ENCODE results near the gene CES4A. TPM values are rescaled to one million over a fixed set of nuclear protein-coding genes. Genes with fewer than 3 reads are reported as not detected.
"Not testable (repeated sequence)": the region's sequence is repeated elsewhere in the genome, so short reads cannot be mapped to it uniquely, and the experiment has no call there.

Gene CES4A
- 10 to 100 TPM; 10.0 to 13.7 TPM for total RNA-seq
- polyA plus RNA-seq: 1 to 10 TPM in 2 of 3 donors, under 1 TPM in 1; 0.83 to 2.4 (median 1.5) TPM
- 5.4 to 12.1 (median 8.0) reads per million in 6 experiments for total RNA-seq

DNA sequence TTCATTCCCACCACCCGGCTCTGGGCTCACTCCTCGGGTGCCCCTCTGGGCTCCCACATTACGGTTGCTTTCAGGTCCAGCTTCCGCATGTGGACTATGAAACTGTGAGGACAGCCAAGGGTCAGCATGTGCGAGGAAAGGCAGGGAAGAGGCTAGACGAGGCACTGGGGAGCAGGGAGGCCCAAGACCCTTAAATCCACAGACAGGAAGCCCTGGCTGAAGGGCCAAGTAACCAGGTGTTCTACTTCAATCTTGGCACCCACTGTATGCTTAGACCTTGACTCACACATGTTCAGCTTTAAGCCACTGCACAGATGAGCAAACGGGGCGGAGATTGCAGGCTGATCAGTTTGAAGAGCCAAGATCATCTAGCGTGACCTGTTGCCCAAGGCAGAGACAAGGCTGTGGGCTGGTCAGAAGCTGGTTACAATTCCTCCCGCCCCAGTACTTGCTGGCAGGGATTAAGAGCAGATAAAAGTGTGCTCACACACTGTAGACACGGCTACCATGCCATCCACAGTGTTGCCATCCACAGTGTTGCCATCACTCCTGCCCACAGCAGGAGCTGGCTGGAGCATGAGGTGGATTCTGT is at the start of gene CES4A:
TSS of gene CES4A (plus strand) at position 393 of the 592 bp plus-strand sequence. CDS start at position 577, 184 bp downstream.
- no peak for ATAC-seq
- no peak for DNase-seq
- no peaks in the 10 kb centered on the region for H3K9me3 Mint-ChIP-seq
- peak within 1 kb of the TSS in 2 of 10 donors; percentile 7 to 65 for H3K27ac Mint-ChIP-seq
- H3K4me3 Mint-ChIP-seq: no peak within 1 kb of the TSS
- POLR2A ChIA-PET: no interaction called here
- H3K36me3 Mint-ChIP-seq: no peaks in the 10 kb centered on the region
- peaks cover 0 to 16% (median 5%) of the 10 kb centered on the region in 4 donors for H3K4me1 Mint-ChIP-seq
- H3K27me3 Mint-ChIP-seq: peaks cover 0 to 3% (median 0%) of the 10 kb centered on the region in 5 donors

GRCh38 chr16:66939366-66939765 is 49.0 kb upstream of the CES4A start:
- H3K4me3 Mint-ChIP-seq: no peak overlapping the region
- H3K27me3 Mint-ChIP-seq: no peaks in the 10 kb centered on the region
- peak overlapping the region in 1 of 10 donors; percentile 11 for H3K27ac Mint-ChIP-seq
- peaks cover 0 to 57% (median 0%) of the 10 kb centered on the region in 3 donors for H3K36me3 Mint-ChIP-seq
- POLR2A ChIA-PET: no interaction called here
- DNase-seq (no peak), ATAC-seq (no peak)
- H3K4me1 Mint-ChIP-seq: peaks cover 21 to 39% (median 29%) of the 10 kb centered on the region in 4 donors
- no peaks in the 10 kb centered on the region for H3K9me3 Mint-ChIP-seq

DNA sequence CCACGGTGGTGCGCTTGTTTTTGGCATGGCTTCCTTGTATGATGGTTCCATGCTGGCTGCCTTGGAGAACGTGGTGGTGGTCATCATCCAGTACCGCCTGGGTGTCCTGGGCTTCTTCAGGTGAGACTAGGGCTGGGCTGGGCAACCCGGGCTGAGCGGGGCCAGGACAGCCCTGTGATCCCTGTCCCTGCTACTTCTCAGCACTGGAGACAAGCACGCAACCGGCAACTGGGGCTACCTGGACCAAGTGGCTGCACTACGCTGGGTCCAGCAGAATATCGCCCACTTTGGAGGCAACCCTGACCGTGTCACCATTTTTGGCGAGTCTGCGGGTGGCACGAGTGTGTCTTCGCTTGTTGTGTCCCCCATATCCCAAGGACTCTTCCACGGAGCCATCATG is 48.2 kb upstream of the CES4A start:
- no peaks in the 10 kb centered on the region for H3K27me3 Mint-ChIP-seq
- H3K4me1 Mint-ChIP-seq: peaks cover 18 to 33% (median 25%) of the 10 kb centered on the region in 4 donors
- H3K9me3 Mint-ChIP-seq: no peaks in the 10 kb centered on the region
- DNase-seq (no peak), ATAC-seq (no peak)
- peak overlapping the region in 1 of 10 donors; percentile 43 for H3K27ac Mint-ChIP-seq
- H3K4me3 Mint-ChIP-seq: no peak overlapping the region
- POLR2A ChIA-PET: no interaction called here
- peaks cover 0 to 57% (median 0%) of the 10 kb centered on the region in 3 donors for H3K36me3 Mint-ChIP-seq

DNA sequence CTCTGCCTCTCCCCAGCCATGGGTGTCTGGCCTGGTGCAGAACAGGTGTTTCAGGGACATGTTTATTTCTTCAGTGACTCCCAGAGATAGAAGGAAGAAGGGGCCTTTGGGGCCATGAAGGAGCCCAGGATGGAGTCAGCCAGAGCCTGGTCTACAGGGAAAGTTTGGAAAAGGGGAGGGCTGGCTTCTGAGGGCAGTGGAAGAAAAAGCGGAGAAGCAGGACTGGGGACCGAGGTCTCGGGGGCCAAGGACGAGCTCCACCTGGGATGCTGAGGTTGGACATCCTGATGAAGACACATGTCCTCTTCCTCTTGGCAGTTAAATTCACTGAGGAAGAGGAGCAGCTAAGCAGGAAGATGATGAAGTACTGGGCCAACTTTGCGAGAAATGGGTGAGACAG is 45.4 kb upstream of the CES4A start:
- H3K36me3 Mint-ChIP-seq: peaks cover 0 to 46% (median 0%) of the 10 kb centered on the region in 3 donors
- no peak for ATAC-seq
- DNase-seq: no peak
- peaks cover 0 to 2% (median 0%) of the 10 kb centered on the region in 5 donors for H3K27me3 Mint-ChIP-seq
- peak overlapping the region in 3 of 10 donors; percentile 12 to 25 (median 16) for H3K27ac Mint-ChIP-seq
- H3K4me3 Mint-ChIP-seq: no peak overlapping the region
- POLR2A ChIA-PET: interaction anchor here (1.7 kb wide), 1 partner anchor 9 kb away, joined by 6 read pairs; the partner anchor contains the start of gene CIAO2B
- peaks cover 7 to 13% (median 11%) of the 10 kb centered on the region in 4 donors for H3K4me1 Mint-ChIP-seq
- H3K9me3 Mint-ChIP-seq: no peaks in the 10 kb centered on the region

GRCh38 chr16:66943426-66944053 is 44.8 kb upstream of the CES4A start:
- Mint-ChIP-seq H3K4me3 (no peak overlapping the region), H3K9me3 (no peaks in the 10 kb centered on the region), H3K4me1 (peaks cover 12 to 18% (median 14%) of the 10 kb centered on the region in 4 donors), H3K36me3 (peaks cover 0 to 42% (median 0%) of the 10 kb centered on the region in 3 donors), H3K27me3 (peaks cover 0 to 2% (median 0%) of the 10 kb centered on the region in 5 donors), H3K27ac (peak overlapping the region in 1 of 10 donors; percentile 24)
- ATAC-seq (no peak), DNase-seq (peak in 1 of 10 donors; percentile 61)
- POLR2A ChIA-PET: interaction anchor here (0.7 to 1.7 kb wide), 2 partner anchors 9 to 10 kb away, joined by 3 to 6 read pairs; partner anchors contain the start of gene CIAO2B

GRCh38 chr16:66944054-66944441 is 44.3 kb upstream of the CES4A start:
- peaks cover 0 to 5% (median 5%) of the 10 kb centered on the region in 5 donors for H3K27me3 Mint-ChIP-seq
- peaks cover 0 to 37% (median 0%) of the 10 kb centered on the region in 3 donors for H3K36me3 Mint-ChIP-seq
- H3K4me3 Mint-ChIP-seq: no peak overlapping the region
- ATAC-seq: no peak
- peak overlapping the region in 4 of 10 donors; percentile 45 to 67 (median 56) for H3K27ac Mint-ChIP-seq
- POLR2A ChIA-PET: interaction anchor here (0.7 to 1.7 kb wide), 2 partner anchors 9 to 10 kb away, joined by 3 to 6 read pairs; partner anchors contain the start of gene CIAO2B
- H3K9me3 Mint-ChIP-seq: no peaks in the 10 kb centered on the region
- no peak for DNase-seq
- H3K4me1 Mint-ChIP-seq: peaks cover 13 to 23% (median 16%) of the 10 kb centered on the region in 4 donors

GRCh38 chr16:66944971-66945370 is 43.4 kb upstream of the CES4A start:
- H3K27ac Mint-ChIP-seq: peak overlapping the region in 3 of 10 donors; percentile 25 to 61 (median 45)
- peaks cover 0 to 28% (median 0%) of the 10 kb centered on the region in 3 donors for H3K36me3 Mint-ChIP-seq
- H3K4me3 Mint-ChIP-seq, H3K9me3 Mint-ChIP-seq, POLR2A ChIA-PET, DNase-seq, ATAC-seq: not testable (repeated sequence)
- H3K4me1 Mint-ChIP-seq: peaks cover 14 to 24% (median 16%) of the 10 kb centered on the region in 4 donors
- H3K27me3 Mint-ChIP-seq: peaks cover 3 to 14% (median 11%) of the 10 kb centered on the region in 5 donors

DNA sequence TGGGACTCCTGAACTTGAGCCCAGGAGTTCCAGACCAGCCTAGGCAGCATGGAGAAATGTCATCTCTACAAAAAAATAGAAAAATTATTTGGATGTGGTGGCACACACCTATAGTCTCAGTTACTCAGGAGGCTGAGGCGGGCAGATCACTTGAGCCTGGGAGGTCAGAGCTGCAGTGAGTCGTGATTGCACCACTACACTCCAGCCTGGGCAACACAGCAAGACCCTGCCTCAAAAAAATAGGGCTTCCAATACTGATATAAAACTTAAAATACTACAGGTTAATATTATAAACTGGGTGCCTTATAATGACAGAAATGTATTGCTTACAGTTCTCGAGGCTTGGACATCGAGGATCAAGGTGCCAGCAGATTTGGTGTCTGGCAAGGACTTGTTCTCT is 42.5 kb upstream of the CES4A start:
- Mint-ChIP-seq H3K27me3 (peaks cover 6 to 22% (median 11%) of the 10 kb centered on the region in 5 donors), H3K27ac (no peak overlapping the region), H3K4me1 (peaks cover 14 to 24% (median 16%) of the 10 kb centered on the region in 4 donors), H3K36me3 (peaks cover 0 to 23% (median 0%) of the 10 kb centered on the region in 3 donors), H3K4me3 (no peak overlapping the region), H3K9me3 (peaks cover 0 to 1% (median 0%) of the 10 kb centered on the region in 9 donors)
- no peak for DNase-seq
- ATAC-seq: no peak
- POLR2A ChIA-PET: no interaction called here

GRCh38 chr16:66946541-66946940 is 41.8 kb upstream of the CES4A start:
- peak overlapping the region in 2 of 10 donors; percentile 19 to 39 for H3K27ac Mint-ChIP-seq
- ATAC-seq (no peak), DNase-seq (no peak)
- POLR2A ChIA-PET: no interaction called here
- peaks cover 10 to 28% (median 17%) of the 10 kb centered on the region in 5 donors for H3K27me3 Mint-ChIP-seq
- H3K9me3 Mint-ChIP-seq: peaks cover 0 to 1% (median 0%) of the 10 kb centered on the region in 9 donors
- H3K36me3 Mint-ChIP-seq: peaks cover 0 to 18% (median 2%) of the 10 kb centered on the region in 3 donors
- H3K4me1 Mint-ChIP-seq: peaks cover 14 to 24% (median 16%) of the 10 kb centered on the region in 4 donors
- peak overlapping the region in 1 of 10 donors; percentile 15 for H3K4me3 Mint-ChIP-seq

DNA sequence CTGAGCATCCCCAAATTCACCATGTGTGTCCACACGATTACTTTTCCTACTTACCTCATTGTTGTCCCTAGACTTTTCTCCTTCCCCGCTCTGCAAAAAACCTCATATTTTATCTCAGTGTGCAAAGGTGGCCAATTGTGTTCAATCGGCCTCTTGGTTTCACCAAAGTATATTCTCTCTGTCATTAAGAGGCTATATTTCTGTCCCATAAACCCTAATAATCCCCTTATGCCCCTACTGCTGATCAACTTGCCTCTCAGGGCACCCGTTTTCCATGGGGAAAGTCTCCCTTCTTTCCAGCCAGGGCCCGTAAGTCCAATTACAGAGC is 41.5 kb upstream of the CES4A start:
- no peak for DNase-seq
- H3K27me3 Mint-ChIP-seq: peaks cover 14 to 32% (median 21%) of the 10 kb centered on the region in 5 donors
- H3K4me1 Mint-ChIP-seq: peaks cover 14 to 24% (median 15%) of the 10 kb centered on the region in 4 donors
- peaks cover 0 to 1% (median 0%) of the 10 kb centered on the region in 9 donors for H3K9me3 Mint-ChIP-seq
- no peak for ATAC-seq
- peak overlapping the region; percentile 87 to 95 (median 92) for H3K4me3 Mint-ChIP-seq
- H3K36me3 Mint-ChIP-seq: peaks cover 0 to 14% (median 5%) of the 10 kb centered on the region in 3 donors
- POLR2A ChIA-PET: interaction anchor here (1.1 kb wide), 1 partner anchor 212 kb away, joined by 3 read pairs; no protein-coding TSS in a partner anchor
- H3K27ac Mint-ChIP-seq: peak overlapping the region in 8 of 10 donors; percentile 5 to 68 (median 33)

- Mint-ChIP-seq H3K27ac (peak overlapping the region in 8 of 10 donors; percentile 5 to 68 (median 37)), H3K27me3 (peaks cover 16 to 36% (median 22%) of the 10 kb centered on the region in 5 donors), H3K36me3 (peaks cover 0 to 8% (median 5%) of the 10 kb centered on the region in 3 donors), H3K4me3 (peak overlapping the region; percentile 87 to 95 (median 92)), H3K4me1 (peaks cover 14 to 24% (median 15%) of the 10 kb centered on the region in 4 donors), H3K9me3 (peaks cover 0 to 1% (median 0%) of the 10 kb centered on the region in 9 donors)
- POLR2A ChIA-PET: interaction anchor here (1.1 kb wide), 1 partner anchor 211 kb away, joined by 3 read pairs; no protein-coding TSS in a partner anchor
- peak; percentile 84 to 88 for ATAC-seq
- peak; percentile 62 to 91 (median 82) for DNase-seq
These were observed 40.9 kb upstream of the CES4A start for GRCh38 chr16:66947302-66948065.
